ENCODE measurements around the gene APOBEC4. TPM values are rescaled to one million over a fixed set of nuclear protein-coding genes. Genes with fewer than 3 reads are reported as not detected.

The APOBEC4 gene
- total and polyA plus RNA-seq, 2 donors from 2014 or later: not detected

GRCh38 chr1:183604038-183604808 lies 48.9 kb downstream of the APOBEC4 start:
- no peak for TF ChIP-seq CTCF (IDR thresholded peaks at IDR 0.05; ENCODE audit: borderline replicate concordance, extremely low read depth, insufficient read depth)
- Histone ChIP-seq H3K36me3 (ENCODE audit: control insufficient read depth in 2 of 3, insufficient read depth in 3 of 3, low read length in 3 of 3) (no peaks in the 10 kb centered on the region), H3K27me3 (ENCODE audit: control insufficient read depth, insufficient read depth, low read length) (no peaks in the 10 kb centered on the region), H3K9ac (ENCODE audit: low read length in 3 of 3) (no peak overlapping the region), H3K9me3 (ENCODE audit: control insufficient read depth in 2 of 3, insufficient read depth in 1 of 3, low read length in 3 of 3) (no peaks in the 10 kb centered on the region), H3K4me3 (ENCODE audit: low read length in 3 of 3) (no peak overlapping the region), H3K4me1 (ENCODE audit: control insufficient read depth in 2 of 3, insufficient read depth in 2 of 3, low read depth in 1 of 3, low read length in 3 of 3) (no peaks in the 10 kb centered on the region), H3K27ac (ENCODE audit: low read depth in 2 of 2, low read length in 2 of 2) (no peak overlapping the region)
- no peak for FAIRE-seq
- DNase-seq: no peak
- intact Hi-C loops (cut with DNase I): no loop called here

GRCh38 chr1:183602510-183602909 lies 50.6 kb downstream of the APOBEC4 start:
- H3K9me3 ChIP-seq (ENCODE audit: control insufficient read depth in 2 of 3, insufficient read depth in 1 of 3, low read length in 3 of 3): no peaks in the 10 kb centered on the region
- intact Hi-C loops (cut with DNase I): no loop called here
- H3K4me3 ChIP-seq (ENCODE audit: low read length in 3 of 3): no peak overlapping the region
- no peak overlapping the region for H3K9ac ChIP-seq (ENCODE audit: low read length in 3 of 3)
- no peaks in the 10 kb centered on the region for H3K36me3 ChIP-seq (ENCODE audit: control insufficient read depth in 2 of 3, insufficient read depth in 3 of 3, low read length in 3 of 3)
- H3K27ac ChIP-seq (ENCODE audit: low read depth in 2 of 2, low read length in 2 of 2): no peak overlapping the region
- no peaks in the 10 kb centered on the region for H3K27me3 ChIP-seq (ENCODE audit: control insufficient read depth, insufficient read depth, low read length)
- FAIRE-seq (no peak), DNase-seq (no peak)
- H3K4me1 ChIP-seq (ENCODE audit: control insufficient read depth in 2 of 3, insufficient read depth in 2 of 3, low read depth in 1 of 3, low read length in 3 of 3): peaks cover 0 to 4% (median 0%) of the 10 kb centered on the region in 3 donors
- no peak for TF ChIP-seq CTCF (IDR thresholded peaks at IDR 0.05; ENCODE audit: borderline replicate concordance, extremely low read depth, insufficient read depth)

GRCh38 chr1:183600634-183601033 lies 52.5 kb downstream of the APOBEC4 start:
- H3K9me3 ChIP-seq (ENCODE audit: control insufficient read depth in 2 of 3, insufficient read depth in 1 of 3, low read length in 3 of 3): no peaks in the 10 kb centered on the region
- no peak overlapping the region for H3K4me3 ChIP-seq (ENCODE audit: low read length in 3 of 3)
- no peak for TF ChIP-seq CTCF (IDR thresholded peaks at IDR 0.05; ENCODE audit: borderline replicate concordance, extremely low read depth, insufficient read depth)
- H3K27me3 ChIP-seq (ENCODE audit: control insufficient read depth, insufficient read depth, low read length): no peaks in the 10 kb centered on the region
- H3K36me3 ChIP-seq (ENCODE audit: control insufficient read depth in 2 of 3, insufficient read depth in 3 of 3, low read length in 3 of 3): no peaks in the 10 kb centered on the region
- no peak for FAIRE-seq
- intact Hi-C loops (cut with DNase I): no loop called here
- H3K9ac ChIP-seq (ENCODE audit: low read length in 3 of 3): no peak overlapping the region
- DNase-seq: no peak
- H3K4me1 ChIP-seq (ENCODE audit: control insufficient read depth in 2 of 3, insufficient read depth in 2 of 3, low read depth in 1 of 3, low read length in 3 of 3): peaks cover 0 to 4% (median 0%) of the 10 kb centered on the region in 3 donors
- no peak overlapping the region for H3K27ac ChIP-seq (ENCODE audit: low read depth in 2 of 2, low read length in 2 of 2)

All from kidney (tissue), 14 donors.